ENCODE measurements around the gene AGAP1.

AGAP1 gene

DNA sequence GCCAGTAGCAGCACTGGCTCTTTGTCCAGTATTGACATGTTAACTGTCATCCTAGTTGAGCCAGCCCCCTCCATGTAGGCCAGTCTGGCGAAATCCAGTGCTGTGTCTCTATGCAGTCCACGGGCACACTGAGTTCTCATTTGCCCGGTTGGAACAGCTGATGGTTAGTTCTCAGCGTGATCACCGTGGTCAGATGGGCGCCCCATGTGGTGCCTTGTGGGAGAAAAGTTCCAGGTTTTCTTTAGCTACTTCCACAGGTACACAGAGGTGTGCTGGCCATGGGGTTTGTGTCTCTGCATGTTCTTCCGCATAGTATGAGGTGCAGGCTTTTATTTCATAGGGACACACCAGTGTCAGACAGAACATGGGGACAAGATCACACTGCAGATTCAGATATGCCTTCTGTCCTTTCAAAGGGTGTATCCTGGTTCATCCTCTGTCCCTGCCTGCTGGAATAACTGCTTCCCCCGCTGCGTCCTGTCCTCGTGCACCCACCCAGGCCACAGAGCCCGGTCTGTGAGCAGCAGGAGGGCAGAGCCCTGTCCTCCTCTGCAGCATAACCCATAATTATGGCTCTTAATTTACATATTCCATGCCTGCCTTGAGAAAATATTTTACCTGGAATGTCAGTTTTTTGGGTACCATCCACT, 340.3 kb downstream of the AGAP1 start:
- no peak for DNase-seq

DNA sequence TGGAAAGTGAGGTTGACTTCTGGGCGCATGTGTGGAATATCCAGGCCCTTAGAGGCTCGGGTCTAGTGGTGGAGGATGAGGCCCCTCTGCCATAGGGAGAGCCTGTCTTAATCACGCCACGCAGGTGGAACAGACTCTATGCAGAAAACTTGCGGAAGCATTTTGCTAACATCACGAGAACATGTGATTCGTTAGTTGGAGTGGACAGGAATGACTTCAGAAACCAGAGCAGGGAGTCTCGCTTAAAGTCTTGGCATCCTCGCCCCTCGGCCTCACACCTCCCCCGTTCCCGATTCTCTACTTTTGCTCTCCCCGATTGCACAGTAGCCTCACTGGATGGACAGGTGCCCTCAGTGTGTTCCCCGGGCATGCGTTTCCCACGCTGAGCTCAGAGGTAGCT, 340.9 kb downstream of the AGAP1 start:
- DNase-seq = no peak

DNA sequence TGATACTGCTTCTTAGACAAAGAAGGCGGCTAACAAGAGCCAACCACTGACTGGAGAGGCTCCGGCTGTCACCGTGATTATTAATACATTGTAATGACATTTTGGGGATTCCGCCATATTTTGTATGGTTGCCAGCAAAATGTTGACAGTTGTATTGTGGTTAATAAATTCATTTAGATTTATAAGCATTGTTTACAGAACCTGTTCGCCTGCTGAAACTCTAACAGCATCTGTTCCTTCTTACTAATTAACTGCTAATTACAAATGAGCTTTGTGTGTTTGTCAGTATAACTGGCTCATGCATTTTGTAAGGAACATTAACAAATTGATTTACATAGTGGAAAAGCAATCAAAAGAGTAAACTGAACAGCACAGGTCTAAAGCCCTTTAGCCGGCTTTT, 342.0 kb downstream of the AGAP1 start:
- DNase-seq = no peak

DNA sequence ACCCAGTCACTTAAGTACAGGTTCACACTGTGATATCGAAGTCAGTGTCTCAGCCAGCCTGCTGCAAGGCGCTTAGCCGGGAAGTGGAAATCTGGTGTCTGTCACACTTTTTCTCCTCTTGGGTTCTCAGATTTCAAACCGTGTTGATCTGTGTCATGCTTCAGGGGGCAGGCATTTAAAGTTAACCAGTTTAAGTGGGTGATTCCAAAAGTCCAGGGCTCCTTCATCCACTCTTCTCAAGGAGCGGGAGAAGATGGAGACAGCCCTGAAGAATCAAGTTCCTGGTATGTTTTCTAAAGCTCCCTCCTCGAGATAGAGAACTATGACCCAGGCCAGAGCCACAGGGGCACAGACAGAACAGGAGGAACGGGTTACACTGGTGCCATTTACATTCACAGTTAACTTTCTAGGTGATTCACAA, 342.7 kb downstream of the AGAP1 start:
- no peak for DNase-seq

DNA sequence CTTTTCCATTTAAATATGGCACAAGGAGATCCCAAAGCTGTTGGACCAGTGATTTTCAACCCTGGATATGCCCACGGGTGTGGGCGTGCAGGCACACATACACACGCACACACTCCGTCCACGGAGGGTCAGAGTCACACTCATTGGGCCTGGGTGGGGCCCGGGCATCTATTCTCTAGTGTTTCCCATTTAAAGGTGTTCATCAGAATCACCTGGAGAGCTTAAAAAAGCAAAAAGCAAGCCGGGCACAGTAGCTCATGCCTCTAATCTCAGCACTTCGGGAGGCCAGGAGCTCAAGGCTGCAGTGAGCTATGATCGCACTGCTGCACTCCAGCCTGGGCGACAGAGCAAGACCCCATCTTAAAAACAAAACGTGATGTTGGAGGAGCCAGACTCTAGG, 345.4 kb downstream of the AGAP1 start:
- no peak for DNase-seq

DNA sequence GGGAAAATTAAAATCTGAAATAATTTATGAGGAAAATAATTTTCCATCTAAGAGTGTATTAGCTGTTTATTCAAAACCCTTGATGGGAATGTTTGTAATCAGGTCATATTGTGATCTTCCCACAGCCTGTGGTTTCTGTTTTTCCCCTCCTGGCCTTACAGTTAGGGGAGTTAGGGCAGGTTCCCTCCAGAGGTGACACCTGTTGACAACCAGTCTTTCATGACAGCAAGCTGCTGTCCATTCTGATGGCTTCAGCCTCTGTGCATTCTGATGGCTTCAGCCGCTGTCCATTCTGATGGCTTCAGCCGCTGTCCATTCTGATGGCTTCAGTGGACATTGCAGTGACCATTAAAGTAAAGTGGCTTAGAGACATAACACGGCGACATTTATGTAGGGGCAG, 346.1 kb downstream of the AGAP1 start:
- no peak for DNase-seq

DNA sequence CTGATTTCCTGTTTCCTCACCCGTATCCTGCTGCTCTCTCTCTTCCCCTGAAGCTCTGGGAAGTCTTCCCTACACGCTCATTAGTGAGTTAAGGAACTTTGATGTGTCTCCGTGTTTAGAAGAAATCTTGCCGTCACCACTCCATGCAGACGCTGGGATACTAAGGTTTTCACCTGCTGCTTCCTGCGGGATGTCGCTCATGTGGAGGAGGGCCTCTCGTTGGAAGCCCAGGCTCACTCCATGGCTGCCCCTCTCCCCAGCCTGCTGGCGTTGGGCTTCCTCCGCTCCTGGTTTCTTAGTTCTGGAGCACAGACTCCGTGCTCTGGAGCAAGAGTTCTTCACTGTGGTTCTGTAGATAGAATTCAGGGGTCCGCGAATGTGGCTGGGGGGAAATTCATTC, 348.0 kb downstream of the AGAP1 start:
- DNase-seq = no peak

DNA sequence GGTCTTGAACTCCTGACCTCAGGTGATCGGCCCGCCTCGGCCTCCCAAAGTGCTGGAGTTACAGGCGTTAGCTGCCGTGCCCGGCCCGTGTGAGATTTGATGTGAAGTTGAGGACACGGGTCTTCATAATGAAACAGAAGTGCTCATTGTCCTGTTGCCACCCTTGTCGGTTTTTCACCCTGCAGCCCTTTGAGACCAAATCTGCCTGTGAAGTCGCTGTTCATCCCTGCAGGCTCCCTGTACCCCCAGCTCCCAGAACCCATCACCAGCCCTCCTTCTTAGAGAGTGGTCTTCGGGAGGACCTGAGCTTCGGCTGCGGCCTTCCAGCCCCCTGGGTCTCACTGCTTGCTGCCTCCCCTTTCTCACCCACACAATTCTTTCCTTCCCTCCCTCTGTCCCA, 349.1 kb downstream of the AGAP1 start:
- DNase-seq = no peak

DNA sequence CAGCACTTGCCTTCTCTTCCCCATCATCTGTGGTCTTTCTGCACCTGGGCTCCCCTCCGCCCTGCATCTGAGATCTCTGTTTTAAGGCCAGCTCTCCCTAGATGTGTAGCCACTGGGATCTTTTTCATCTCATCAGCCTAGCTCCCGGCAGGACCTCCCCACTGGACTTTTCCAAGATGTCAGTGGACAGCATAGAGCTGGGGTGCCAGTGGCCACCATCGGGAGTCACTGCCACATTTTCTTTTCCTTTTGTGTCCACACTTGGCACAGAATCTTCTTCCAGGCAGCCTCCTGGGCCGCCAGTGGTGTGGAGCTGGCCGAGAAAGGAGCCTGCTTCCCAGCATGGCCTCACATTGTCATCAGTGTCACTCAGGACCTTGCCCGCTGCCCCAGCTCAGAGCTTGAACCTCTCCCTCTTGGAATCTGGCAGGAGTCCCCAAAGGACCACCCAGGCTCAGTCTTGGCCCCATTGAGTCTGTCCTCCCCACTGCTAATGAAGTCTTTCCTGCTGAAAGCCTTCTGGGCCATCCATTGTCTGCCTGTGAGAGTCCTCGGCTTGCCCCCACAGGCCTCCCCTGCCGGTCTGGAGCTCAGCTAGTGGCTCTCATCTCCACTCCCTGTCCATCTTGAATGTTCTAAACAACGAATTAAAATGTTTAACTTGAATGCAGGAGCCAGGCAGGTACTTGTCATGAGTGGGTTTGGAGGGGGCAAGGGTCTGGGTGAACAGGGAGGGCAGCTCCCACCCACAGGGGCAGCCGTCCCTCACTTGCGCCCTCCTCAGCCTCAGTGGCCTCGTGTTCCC, 349.9 kb downstream of the AGAP1 start:
- no peak for DNase-seq

DNA sequence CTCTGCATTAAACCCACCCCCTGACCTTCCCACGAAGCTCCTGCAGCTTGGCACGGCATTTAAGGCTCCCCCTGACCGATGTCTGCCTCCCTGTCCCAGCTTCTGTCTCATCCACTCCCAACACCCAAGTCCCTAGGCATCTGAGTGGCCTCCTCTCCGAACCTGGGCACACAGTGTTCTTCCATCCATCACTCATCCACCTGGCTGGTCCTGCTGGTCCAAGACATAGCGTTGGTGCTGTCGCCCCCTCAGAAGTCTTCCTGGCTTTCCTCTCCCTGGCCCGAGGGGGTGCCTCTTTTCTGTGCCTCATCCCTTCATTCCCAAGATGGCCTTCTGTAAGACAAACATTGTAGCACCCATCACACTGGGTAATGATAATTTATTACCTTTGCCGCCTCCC, 350.7 kb downstream of the AGAP1 start:
- no peak for DNase-seq

DNA sequence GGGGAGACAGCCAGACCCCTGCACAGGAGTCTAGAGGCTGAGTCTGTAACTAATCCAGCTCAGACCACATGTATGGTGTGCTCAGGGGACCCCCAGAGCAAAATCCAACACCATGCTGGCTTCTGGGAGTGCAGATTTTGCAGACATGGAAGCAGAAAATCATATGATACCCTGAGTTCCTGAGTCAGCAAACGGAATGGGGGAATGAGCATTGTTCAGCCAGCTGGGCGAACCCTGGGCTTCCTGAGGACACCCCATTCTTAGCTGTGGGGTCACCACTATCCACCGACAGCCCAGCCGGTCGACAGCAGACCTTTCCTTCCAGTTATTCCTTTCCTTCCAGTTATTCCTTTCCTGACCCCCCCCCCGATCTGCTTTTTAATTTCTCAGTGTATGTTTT, 351.4 kb downstream of the AGAP1 start:
- DNase-seq = no peak

DNA sequence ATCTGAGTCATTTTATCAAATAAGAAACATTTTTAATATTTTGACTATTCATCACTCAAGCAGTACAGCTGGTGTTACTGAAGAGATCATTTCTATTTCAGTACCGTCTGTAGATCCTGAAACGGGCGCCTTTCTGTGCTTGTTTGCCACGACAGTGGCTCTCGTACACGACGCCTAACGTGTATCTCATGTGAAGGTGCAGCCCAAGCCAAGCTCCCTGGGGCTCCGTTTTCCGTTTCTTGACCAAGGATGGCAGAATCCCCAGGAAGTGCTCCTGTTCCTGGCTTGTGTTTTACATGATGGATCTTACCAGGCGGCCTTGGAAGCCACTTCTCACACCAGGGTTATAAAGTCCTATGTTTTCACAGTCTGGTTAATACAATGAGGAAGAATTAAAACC, 353.7 kb downstream of the AGAP1 start:
- no peak for DNase-seq

DNA sequence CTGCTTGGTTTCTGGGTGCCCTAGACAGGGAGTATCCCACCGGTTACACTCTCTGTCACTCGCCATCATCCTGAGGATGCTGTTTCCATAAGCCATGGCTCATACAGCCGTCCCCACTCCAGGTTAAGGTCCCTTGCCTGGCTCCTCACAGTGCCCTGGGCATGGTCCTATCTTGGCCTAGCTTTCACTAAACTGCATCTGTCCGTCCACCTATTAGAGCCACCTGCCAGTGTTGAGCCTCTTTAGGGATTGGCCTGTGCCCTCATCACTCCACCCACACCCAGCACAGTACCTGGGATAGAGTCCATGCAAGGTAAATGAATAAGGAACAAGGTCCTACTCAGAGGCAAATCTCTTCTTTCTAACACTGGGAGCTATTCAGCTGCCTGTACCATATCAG, 354.2 kb downstream of the AGAP1 start:
- no peak for DNase-seq

DNA sequence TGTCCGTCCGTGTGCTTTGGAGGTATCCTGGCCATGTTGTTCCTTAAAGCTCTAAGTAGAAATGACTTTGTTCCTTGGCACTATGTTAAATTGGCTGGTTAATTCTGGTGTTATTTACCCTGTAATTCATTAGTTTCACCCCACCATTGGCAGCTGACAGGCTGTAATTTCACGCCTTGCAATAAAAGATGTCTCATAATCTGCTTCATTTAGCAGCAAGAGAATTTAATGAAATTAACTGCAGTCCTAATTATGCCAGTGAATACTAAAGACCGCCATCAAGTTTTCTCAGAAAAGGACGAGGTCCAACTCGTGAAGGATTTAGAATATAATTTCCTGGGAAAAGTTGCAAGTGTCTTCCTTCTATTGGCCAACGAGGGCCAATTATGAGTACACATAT, 355.1 kb downstream of the AGAP1 start:
- no peak for DNase-seq

DNA sequence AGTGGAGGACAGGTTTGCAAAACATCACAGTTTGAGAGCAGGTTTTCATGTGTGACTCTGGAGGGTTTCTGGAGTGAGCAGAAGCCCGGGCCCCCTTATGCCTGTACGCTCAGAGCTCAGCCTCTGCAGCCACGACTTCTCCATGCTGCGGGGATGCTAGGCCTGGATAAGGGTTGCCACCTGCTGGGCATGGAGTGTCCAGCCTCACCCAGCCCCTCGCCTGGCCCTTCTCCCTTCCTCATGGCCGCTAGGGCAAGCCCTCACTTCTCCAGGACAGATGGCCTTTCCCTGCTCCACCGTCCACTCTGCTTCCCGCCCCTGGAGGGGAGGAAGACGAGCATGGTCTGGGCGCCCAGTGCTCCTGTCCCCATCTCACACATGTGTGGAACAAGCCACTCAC, 355.6 kb downstream of the AGAP1 start:
- DNase-seq = no peak

DNA sequence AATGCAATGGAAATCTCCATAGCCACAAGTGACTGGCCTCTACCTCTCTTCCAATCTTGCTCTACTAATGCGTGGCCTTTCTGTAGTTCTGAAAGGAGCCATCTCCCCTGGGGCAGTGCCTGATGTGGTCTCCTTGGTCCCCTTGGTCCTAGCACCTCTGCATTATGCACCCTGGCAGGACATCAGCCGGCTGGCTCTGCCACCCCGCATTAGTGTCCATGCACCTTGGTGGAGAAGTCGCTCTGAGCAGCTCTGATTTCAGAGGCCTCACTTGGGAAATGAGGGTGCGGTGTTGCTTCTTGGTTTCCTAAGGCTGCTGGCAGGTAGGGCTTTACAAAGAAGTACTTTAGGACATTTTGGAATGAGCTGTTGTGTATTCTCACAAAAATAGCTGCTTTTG, 356.4 kb downstream of the AGAP1 start:
- no peak for DNase-seq

DNA sequence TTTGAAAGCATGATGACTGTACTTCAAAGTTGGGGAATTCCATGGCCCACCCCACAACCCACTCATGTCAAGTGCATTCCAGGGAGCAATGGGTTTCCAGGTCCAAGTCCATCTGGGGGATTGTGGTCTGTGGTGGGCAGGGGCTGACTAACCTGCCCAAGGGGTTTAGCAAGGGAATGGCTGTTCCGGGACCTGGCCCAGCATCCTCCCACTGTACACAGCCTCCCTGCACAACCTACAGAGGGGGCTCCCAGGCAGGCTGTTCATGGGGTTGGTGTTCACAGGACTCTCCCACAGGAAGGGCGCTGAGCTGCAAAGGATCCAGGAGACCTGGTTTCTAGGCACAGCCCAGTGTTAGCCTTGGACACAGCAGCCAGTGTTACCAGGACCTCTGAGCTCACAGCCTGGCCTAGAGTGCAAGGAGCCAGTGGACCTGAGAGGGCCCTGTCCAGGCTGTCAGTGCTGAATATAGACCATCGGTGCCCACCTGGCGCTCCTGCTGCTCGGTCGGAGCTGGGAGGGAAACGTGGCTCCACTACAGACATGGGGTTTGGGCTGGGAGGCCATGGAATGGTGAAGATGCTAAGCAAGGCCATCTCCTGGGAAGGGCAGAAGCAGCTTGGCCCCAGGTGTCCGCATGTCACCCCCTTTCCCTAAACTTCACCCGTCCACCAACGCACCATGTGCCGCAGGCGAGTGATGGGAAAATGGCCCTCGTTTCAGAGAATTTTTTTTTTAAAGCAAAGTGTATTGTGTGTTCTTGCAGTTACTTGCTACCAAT, 357.1 kb downstream of the AGAP1 start:
- DNase-seq = no peak

DNA sequence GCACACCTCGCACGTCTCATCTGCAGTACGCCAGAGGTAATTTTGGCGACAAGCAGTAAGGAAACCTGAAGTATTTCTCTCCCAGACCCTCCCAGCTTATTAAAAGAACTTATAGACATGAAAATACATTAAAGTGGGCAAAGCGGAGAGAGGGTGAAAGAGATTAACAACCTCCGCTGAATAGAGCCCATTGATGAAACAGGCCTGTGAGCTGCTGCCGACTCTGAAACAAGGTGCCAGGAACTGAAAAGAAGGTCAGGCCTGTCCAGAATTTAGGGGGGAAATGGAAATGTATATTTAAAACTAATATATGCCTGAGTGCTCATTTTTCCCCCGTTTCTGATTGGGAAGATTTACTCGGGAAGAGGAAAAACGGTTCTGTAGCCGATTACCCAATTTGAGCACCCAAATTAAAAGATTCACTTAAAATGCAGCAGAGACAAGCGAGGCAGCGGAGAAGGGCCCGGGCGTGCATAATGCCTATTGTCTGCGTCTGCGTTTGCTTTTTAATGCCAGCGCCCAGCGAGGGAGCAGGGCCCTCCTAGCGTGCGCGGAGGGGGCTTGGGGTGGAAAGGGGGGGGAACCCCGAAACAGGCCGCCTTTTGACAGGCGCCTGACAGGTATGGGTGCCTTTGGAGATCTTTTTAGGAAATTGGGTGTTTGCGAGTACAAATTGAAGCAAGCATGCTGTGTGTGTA, 358.1 kb downstream of the AGAP1 start:
- no peak for DNase-seq

DNA sequence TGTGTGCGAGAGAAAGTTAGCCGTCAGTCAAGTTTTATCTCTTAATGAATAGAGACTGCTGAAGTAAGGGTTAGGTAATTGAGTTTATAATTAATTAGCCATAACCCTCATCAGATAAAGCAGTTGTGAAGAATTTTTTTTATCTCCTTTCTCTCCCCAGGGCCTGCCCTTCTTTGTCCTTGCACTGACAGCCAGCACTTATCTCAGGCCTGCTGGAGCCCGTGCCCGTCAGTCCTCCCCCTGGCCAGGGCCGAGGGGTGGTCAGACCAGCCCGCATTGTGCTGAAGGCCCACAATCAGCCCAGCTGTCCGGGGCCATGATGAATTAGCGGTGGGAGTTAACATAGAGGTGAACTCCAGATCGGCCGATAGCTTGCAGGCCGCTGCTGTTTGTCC, 358.7 kb downstream of the AGAP1 start:
- no peak for DNase-seq

DNA sequence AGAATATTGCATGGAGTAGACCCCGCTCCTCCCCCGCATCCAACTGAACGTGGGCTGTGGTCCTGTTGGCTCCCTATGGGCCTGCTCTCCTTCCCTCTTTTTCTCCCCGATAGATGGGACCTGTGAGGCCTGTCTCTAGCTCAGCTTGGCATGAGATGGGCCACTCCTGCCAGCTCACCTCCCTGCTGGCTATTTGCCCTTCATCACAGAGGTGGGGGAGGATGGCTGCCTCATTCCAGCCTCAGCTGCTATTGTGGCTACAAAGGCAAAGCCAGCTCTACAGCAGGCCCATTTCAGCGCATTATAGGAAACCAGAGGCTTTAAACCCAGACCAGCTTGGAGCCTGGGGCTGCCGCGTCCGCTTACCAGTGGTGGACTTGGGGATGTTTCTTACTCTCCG, 360.4 kb downstream of the AGAP1 start:
- no peak for DNase-seq

DNA sequence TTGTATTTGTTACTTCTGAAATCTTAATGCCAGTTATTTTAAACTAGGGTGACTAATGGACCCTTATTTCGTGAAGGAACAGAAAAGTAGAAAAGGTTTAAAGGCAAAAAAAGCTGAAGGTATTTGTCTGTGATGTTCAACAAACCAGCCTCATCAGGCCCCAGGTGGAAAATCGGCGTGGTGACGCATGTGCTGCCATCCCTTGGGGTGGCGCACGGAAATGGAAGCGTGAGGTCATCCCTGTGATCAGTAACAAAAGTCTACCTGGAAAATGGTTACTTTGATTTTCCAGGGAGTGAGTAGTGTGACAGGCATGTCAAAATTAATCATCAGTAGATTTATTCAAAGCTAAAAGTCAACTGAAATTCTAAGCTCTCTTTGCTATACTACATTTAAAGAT, 361.2 kb downstream of the AGAP1 start:
- no peak for DNase-seq

DNA sequence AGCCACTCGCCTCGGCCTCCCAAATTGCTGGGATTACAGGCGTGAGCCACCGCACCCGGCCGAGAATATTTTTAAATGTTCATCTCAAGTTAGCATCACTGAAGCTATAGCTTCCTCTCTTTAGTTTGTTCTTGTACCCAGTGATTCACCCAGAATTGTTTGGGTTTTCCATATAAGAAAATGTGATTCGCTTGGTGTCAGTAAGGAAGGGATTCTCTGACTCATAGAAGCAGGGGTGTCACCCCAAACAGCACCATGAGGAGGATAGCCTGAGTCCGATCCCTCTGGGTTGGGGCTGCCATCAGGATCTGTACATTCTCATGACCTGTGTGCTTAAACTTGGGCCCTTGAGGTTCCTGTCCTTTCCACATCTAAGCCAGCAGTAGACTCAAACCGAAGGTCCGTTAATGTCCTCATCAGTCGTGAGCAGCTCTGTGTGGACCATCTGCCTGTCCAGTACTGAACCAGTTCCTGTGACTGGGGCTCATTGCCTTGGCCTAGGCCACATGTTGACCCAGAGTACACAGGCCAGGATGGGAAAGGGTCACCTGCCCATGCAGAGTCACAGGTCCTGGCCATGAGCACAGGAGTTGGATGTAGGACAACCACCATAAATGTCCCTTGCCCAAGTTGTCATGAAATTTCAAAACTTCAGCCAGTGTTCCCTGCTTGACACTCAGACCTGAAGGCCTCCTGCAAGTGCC, 362.5 kb downstream of the AGAP1 start:
- no peak for DNase-seq

DNA sequence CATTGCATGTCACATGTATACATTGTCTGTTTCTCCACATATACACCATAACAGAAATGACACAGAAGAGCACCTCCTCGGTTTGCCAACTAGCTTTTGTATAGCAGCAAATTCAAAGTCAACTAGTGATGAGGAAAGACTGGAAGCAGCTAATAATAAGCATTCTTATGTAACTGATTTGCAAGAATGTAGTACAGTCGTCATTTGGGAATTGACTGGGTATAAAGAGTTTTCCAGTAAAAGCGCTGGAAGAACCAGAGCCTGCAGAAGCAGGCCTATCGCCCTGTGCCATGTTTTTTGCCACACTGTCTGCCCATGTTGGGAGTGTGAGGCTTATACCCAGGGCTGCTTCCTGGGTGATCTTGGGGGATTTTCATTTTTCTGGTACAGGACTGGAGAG, 363.8 kb downstream of the AGAP1 start:
- DNase-seq = no peak
